HL-60 (cell line): ENCODE measurements around the gene LAMA2.
"Not testable (repeated sequence)": the region's sequence is repeated elsewhere in the genome, so short reads cannot be mapped to it uniquely, and the experiment has no call there.

Experiments
- DNase-seq, 2 experiments: peaks; one replicate each; pipeline ENCODE4 v3.0.0-alpha.2; 2010 to 2020; ENCODE audit warnings: low read depth in 1 of 2, low spot score in 1 of 2
- H3K27ac ChIP-seq: fragments of 250-450 bp; sonication (Bioruptor Pico); replicated peaks from 2 replicates; pipeline ENCODE4 v1.5.1; 2020; ENCODE audit warnings: mild to moderate bottlenecking, moderate library complexity
- H3K27me3 ChIP-seq: fragments of 250-450 bp; sonication (Bioruptor Pico); 2 replicates; pipeline ENCODE4 v1.5.1; 2021; ENCODE audit warnings: mild to moderate bottlenecking, moderate library complexity; ENCODE audit not compliant: insufficient read depth, poor library complexity, severe bottlenecking
- H3K4me3 ChIP-seq: replicated peaks from 2 replicates; pipeline ENCODE4 v1.5.1; 2011; ENCODE audit warnings: mild to moderate bottlenecking, control low read depth, low read length; ENCODE audit not compliant: insufficient read depth
- CTCF ChIP-seq: IDR thresholded peaks from one replicate; pipeline ENCODE4 v1.5.1; 2011; ENCODE audit warnings: low read length, control low read depth, inconsistent platforms; ENCODE audit not compliant: insufficient read depth
- GABPA ChIP-seq: IDR thresholded peaks from 2 replicates; pipeline ENCODE4 v1.6.1; 2012; ENCODE audit warnings: low read depth
- POLR2AphosphoS5 ChIP-seq: IDR thresholded peaks from 2 replicates; pipeline ENCODE4 v1.6.1; 2012; ENCODE audit warnings: low read depth
- SPI1 ChIP-seq: IDR thresholded peaks from 2 replicates; pipeline ENCODE4 v1.6.1; 2012; ENCODE audit warnings: low read depth, mild to moderate bottlenecking, borderline replicate concordance
- TF ChIP-seq, protein P1 (sequence below): IDR thresholded peaks from 2 replicates; pipeline ENCODE4 v1.6.1; 2012; ENCODE audit warnings: low read depth; ENCODE audit not compliant: insufficient replicate concordance

LAMA2 gene

DNA sequence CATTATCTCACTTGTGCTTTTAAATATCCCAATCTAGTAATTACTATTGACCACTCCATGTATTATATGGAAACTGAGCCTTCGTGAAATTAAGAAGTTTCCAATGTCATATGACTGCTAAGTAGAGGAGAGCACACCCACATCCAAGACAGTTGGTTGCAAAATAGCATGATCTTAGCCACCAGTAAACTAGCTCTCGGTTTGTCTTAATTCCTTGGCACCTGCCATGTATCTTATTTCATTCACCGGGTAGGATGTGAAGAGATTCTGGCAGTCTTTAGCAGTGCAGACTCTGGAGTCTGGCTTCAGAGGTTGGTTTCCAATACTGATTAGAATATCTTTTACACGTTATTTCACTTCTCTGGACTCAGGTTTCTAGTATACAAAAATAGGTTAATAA lies 270.3 kb downstream of the LAMA2 start:
- DNase-seq, result no peak
- Histone ChIP-seq H3K27me3 (no peaks in the 10 kb centered on the region), H3K4me3 (no peak overlapping the region), H3K27ac (no peak overlapping the region)
- TF ChIP-seq SPI1, result no peak
- TF ChIP-seq GABPA, result no peak
- TF ChIP-seq CTCF, result no peak
- TF ChIP-seq, protein P1, sequence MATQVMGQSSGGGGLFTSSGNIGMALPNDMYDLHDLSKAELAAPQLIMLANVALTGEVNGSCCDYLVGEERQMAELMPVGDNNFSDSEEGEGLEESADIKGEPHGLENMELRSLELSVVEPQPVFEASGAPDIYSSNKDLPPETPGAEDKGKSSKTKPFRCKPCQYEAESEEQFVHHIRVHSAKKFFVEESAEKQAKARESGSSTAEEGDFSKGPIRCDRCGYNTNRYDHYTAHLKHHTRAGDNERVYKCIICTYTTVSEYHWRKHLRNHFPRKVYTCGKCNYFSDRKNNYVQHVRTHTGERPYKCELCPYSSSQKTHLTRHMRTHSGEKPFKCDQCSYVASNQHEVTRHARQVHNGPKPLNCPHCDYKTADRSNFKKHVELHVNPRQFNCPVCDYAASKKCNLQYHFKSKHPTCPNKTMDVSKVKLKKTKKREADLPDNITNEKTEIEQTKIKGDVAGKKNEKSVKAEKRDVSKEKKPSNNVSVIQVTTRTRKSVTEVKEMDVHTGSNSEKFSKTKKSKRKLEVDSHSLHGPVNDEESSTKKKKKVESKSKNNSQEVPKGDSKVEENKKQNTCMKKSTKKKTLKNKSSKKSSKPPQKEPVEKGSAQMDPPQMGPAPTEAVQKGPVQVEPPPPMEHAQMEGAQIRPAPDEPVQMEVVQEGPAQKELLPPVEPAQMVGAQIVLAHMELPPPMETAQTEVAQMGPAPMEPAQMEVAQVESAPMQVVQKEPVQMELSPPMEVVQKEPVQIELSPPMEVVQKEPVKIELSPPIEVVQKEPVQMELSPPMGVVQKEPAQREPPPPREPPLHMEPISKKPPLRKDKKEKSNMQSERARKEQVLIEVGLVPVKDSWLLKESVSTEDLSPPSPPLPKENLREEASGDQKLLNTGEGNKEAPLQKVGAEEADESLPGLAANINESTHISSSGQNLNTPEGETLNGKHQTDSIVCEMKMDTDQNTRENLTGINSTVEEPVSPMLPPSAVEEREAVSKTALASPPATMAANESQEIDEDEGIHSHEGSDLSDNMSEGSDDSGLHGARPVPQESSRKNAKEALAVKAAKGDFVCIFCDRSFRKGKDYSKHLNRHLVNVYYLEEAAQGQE, result no peak

DNA sequence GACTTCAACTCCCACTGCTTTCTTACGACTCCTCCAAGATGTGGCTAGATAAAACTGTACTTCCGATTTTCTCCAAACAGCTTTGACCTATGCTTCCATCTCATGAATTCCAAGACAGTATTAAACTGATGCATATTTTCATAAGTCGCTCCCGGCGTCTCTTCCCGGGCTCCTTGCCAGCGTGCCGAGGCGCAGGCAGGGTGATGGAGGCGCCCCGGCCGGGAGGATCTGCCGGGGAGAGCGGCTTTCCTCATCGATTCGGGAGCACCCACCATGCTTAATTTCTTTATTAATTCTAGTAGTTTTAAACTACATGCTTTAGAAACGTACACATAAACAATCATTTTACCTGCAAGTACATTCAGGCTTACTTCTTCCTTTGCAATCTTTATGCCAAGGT lies 276.3 kb downstream of the LAMA2 start:
- H3K27me3 ChIP-seq, DNase-seq, H3K27ac ChIP-seq: not testable (repeated sequence)

GRCh38 chr6:129162605-129163004 lies 279.7 kb downstream of the LAMA2 start:
- Histone ChIP-seq H3K27ac (no peak overlapping the region), H3K4me3 (no peak overlapping the region), H3K27me3 (no peaks in the 10 kb centered on the region)
- TF ChIP-seq, protein P1, result no peak
- no peak for TF ChIP-seq POLR2AphosphoS5
- no peak for TF ChIP-seq GABPA
- no peak for TF ChIP-seq SPI1
- no peak for TF ChIP-seq CTCF
- DNase-seq, result no peak

More for the DNA sequence above, 276.3 kb downstream of the LAMA2 start:
- not testable (repeated sequence) for H3K4me3 ChIP-seq

DNA sequence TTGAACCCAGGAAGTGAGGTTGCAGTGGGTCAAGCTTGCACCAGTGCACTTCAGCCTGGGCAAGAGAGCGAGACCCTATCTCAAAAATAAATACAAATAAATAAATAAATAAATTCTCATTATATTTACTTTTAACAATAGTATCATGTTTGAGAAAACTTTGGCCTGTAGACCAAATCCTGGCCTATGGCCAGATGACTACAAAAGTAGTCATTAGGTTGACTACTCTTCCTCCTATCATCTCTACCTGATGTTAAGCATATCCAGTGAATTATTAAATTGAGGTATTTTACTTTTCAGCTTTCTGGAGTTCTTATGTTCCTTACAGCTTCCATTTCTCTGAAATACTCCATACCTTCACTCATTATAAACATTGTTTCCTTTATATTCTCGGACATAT lies 280.6 kb downstream of the LAMA2 start:
- no peak for DNase-seq
- Histone ChIP-seq H3K4me3 (no peak overlapping the region), H3K27ac (no peak overlapping the region), H3K27me3 (no peaks in the 10 kb centered on the region)
- TF ChIP-seq POLR2AphosphoS5, result no peak
- TF ChIP-seq SPI1, result no peak
- no peak for TF ChIP-seq CTCF
- TF ChIP-seq, protein P1, result no peak
- no peak for TF ChIP-seq GABPA
